ENCODE measurements around the gene NELFA. TPM values are rescaled to one million over a fixed set of nuclear protein-coding genes. Genes with fewer than 3 reads are reported as not detected.
A peak's percentile ranks its signal among the peaks of the same experiment; 100 is the strongest.

Gene NELFA
- total RNA-seq, 2 donors from 2014 or later: 40.8 to 42.7 TPM

GRCh38 chr4:1959104-1959384 is 49.7 kb downstream of the NELFA start:
- H3K4me1 Mint-ChIP-seq: no peaks in the 10 kb centered on the region
- H3K27ac Mint-ChIP-seq: no peak overlapping the region
- no peak overlapping the region for H3K4me3 Mint-ChIP-seq
- no peak for ATAC-seq (replicated peaks)
- no peaks in the 10 kb centered on the region for H3K9me3 Mint-ChIP-seq
- no peaks in the 10 kb centered on the region for H3K27me3 Mint-ChIP-seq
- H3K36me3 Mint-ChIP-seq (ENCODE audit: low read depth): peaks cover 98% of the 10 kb centered on the region

- no peak overlapping the region for H3K27ac Mint-ChIP-seq
- H3K27me3 Mint-ChIP-seq: no peaks in the 10 kb centered on the region
- no peaks in the 10 kb centered on the region for H3K4me1 Mint-ChIP-seq
- H3K36me3 Mint-ChIP-seq (ENCODE audit: low read depth): peaks cover 98% of the 10 kb centered on the region
- no peak for ATAC-seq (replicated peaks)
- H3K9me3 Mint-ChIP-seq: no peaks in the 10 kb centered on the region
- no peak overlapping the region for H3K4me3 Mint-ChIP-seq
These were observed 50.3 kb downstream of the NELFA start for GRCh38 chr4:1958276-1959103.

- ATAC-seq (replicated peaks): no peak
- Mint-ChIP-seq H3K4me1 (no peaks in the 10 kb centered on the region), H3K27ac (no peak overlapping the region), H3K27me3 (no peaks in the 10 kb centered on the region), H3K36me3 (ENCODE audit: low read depth) (peaks cover 98% of the 10 kb centered on the region), H3K4me3 (no peak overlapping the region), H3K9me3 (no peaks in the 10 kb centered on the region)
These were observed 52.1 kb downstream of the NELFA start for GRCh38 chr4:1956631-1957030.

GRCh38 chr4:1953335-1953734 is 55.4 kb downstream of the NELFA start:
- peaks cover 92% of the 10 kb centered on the region for H3K36me3 Mint-ChIP-seq (ENCODE audit: low read depth)
- no peaks in the 10 kb centered on the region for H3K27me3 Mint-ChIP-seq
- H3K4me1 Mint-ChIP-seq: no peaks in the 10 kb centered on the region
- H3K27ac Mint-ChIP-seq: no peak overlapping the region
- no peak overlapping the region for H3K4me3 Mint-ChIP-seq
- H3K9me3 Mint-ChIP-seq: no peaks in the 10 kb centered on the region
- ATAC-seq (replicated peaks): no peak

GRCh38 chr4:1952719-1953118 is 56.1 kb downstream of the NELFA start:
- Mint-ChIP-seq H3K27me3 (no peaks in the 10 kb centered on the region), H3K4me1 (no peaks in the 10 kb centered on the region), H3K4me3 (no peak overlapping the region), H3K9me3 (no peaks in the 10 kb centered on the region), H3K27ac (no peak overlapping the region), H3K36me3 (ENCODE audit: low read depth) (peaks cover 92% of the 10 kb centered on the region)
- ATAC-seq (replicated peaks): no peak

- Mint-ChIP-seq H3K4me1 (no peaks in the 10 kb centered on the region), H3K9me3 (no peaks in the 10 kb centered on the region), H3K27ac (no peak overlapping the region), H3K27me3 (no peaks in the 10 kb centered on the region), H3K4me3 (no peak overlapping the region), H3K36me3 (ENCODE audit: low read depth) (peaks cover 91% of the 10 kb centered on the region)
- ATAC-seq (replicated peaks): no peak
These were observed 56.6 kb downstream of the NELFA start for GRCh38 chr4:1952058-1952700.

- Mint-ChIP-seq H3K27ac (no peak overlapping the region), H3K36me3 (ENCODE audit: low read depth) (peaks cover 87% of the 10 kb centered on the region)
These were observed 58.4 kb downstream of the NELFA start for GRCh38 chr4:1950369-1950768.

GRCh38 chr4:1948892-1949436 is 59.8 kb downstream of the NELFA start:
- Mint-ChIP-seq H3K27ac (no peak overlapping the region), H3K9me3 (no peaks in the 10 kb centered on the region), H3K4me1 (no peaks in the 10 kb centered on the region), H3K27me3 (no peaks in the 10 kb centered on the region), H3K4me3 (no peak overlapping the region), H3K36me3 (ENCODE audit: low read depth) (peaks cover 87% of the 10 kb centered on the region)
- no peak for ATAC-seq (replicated peaks)

More at GRCh38 chr4:1950369-1950768, 58.4 kb downstream of the NELFA start:
- ATAC-seq (replicated peaks): no peak
- no peaks in the 10 kb centered on the region for H3K27me3 Mint-ChIP-seq
- H3K9me3 Mint-ChIP-seq: no peaks in the 10 kb centered on the region
- H3K4me1 Mint-ChIP-seq: no peaks in the 10 kb centered on the region
- no peak overlapping the region for H3K4me3 Mint-ChIP-seq

- Mint-ChIP-seq H3K9me3 (no peaks in the 10 kb centered on the region), H3K36me3 (ENCODE audit: low read depth) (peaks cover 87% of the 10 kb centered on the region), H3K4me3 (no peak overlapping the region), H3K27ac (no peak overlapping the region), H3K4me1 (peaks cover 4% of the 10 kb centered on the region), H3K27me3 (no peaks in the 10 kb centered on the region)
- no peak for ATAC-seq (replicated peaks)
These were observed 60.5 kb downstream of the NELFA start for GRCh38 chr4:1948232-1948631.

GRCh38 chr4:1945912-1946311 is 62.9 kb downstream of the NELFA start:
- ATAC-seq (replicated peaks): no peak
- Mint-ChIP-seq H3K4me3 (no peak overlapping the region), H3K27me3 (no peaks in the 10 kb centered on the region), H3K36me3 (ENCODE audit: low read depth) (peaks cover 89% of the 10 kb centered on the region), H3K4me1 (peaks cover 4% of the 10 kb centered on the region), H3K9me3 (no peaks in the 10 kb centered on the region), H3K27ac (no peak overlapping the region)

- Mint-ChIP-seq H3K27me3 (no peaks in the 10 kb centered on the region), H3K36me3 (ENCODE audit: low read depth) (peaks cover 89% of the 10 kb centered on the region), H3K4me3 (no peak overlapping the region), H3K27ac (peak overlapping the region; percentile 10), H3K4me1 (peaks cover 4% of the 10 kb centered on the region), H3K9me3 (no peaks in the 10 kb centered on the region)
- no peak for ATAC-seq (replicated peaks)
These were observed 63.5 kb downstream of the NELFA start for GRCh38 chr4:1945124-1945895.

GRCh38 chr4:1943928-1944327 is 64.8 kb downstream of the NELFA start:
- Mint-ChIP-seq H3K9me3 (no peaks in the 10 kb centered on the region), H3K4me1 (peaks cover 4% of the 10 kb centered on the region), H3K27ac (no peak overlapping the region), H3K4me3 (no peak overlapping the region), H3K36me3 (ENCODE audit: low read depth) (peaks cover 93% of the 10 kb centered on the region), H3K27me3 (no peaks in the 10 kb centered on the region)
- no peak for ATAC-seq (replicated peaks)

- Mint-ChIP-seq H3K4me3 (no peak overlapping the region), H3K27ac (no peak overlapping the region), H3K4me1 (peaks cover 4% of the 10 kb centered on the region), H3K27me3 (no peaks in the 10 kb centered on the region), H3K36me3 (ENCODE audit: low read depth) (peaks cover 98% of the 10 kb centered on the region), H3K9me3 (no peaks in the 10 kb centered on the region)
- no peak for ATAC-seq (replicated peaks)
These were observed 68.2 kb downstream of the NELFA start for GRCh38 chr4:1940566-1940965.

GRCh38 chr4:1939664-1940509 is 68.9 kb downstream of the NELFA start:
- Mint-ChIP-seq H3K9me3 (no peaks in the 10 kb centered on the region), H3K27me3 (no peaks in the 10 kb centered on the region), H3K27ac (no peak overlapping the region), H3K36me3 (ENCODE audit: low read depth) (peaks cover 93% of the 10 kb centered on the region), H3K4me1 (peaks cover 4% of the 10 kb centered on the region), H3K4me3 (no peak overlapping the region)
- no peak for ATAC-seq (replicated peaks)
